Stimulated activated CD4-positive, alpha-beta T cell treated with anti-CD3 and anti-CD28 coated beads, Interleukin-2, amount 100 ng/mL, for 48 hours (primary cell): ENCODE results near the gene SNTB2.

Experiments used
- DNase-seq, 2 donors: peaks; one replicate each; pipeline ENCODE4 v3.0.0-alpha.2; 2020

Gene SNTB2

DNA sequence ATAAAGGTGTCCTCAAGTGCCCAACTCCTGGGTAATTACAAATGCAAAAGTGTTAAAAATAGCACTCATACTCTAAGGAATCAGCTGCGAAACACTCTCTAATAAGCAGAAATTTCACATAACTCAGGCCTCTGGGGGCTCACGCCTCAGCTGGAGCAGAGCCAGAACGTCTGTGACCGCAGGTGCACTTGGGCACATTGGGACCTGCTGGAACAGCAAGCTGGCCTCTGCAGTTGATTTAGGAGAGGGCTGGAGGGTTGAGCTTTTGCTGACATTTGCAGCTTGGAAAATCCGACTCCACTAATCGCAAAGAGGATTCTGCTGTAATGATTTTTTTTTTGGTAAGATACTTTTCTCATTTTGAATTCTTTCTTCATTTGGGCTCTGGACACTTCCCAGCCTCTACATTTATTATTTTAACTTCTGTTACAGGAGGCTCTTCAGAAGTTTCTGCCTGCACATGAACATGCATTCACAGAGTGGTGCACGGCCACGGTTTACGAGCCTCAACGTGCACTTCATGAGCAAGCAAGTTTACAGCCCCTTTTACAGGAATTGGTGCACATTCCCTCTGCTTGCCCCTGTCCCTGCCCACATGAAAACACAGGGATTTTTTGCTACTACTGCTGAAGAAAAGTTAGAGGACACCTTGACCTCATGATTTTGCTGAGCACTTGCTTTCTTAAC is 4.1 kb upstream of the SNTB2 start:
- DNase-seq, result no peak

DNA sequence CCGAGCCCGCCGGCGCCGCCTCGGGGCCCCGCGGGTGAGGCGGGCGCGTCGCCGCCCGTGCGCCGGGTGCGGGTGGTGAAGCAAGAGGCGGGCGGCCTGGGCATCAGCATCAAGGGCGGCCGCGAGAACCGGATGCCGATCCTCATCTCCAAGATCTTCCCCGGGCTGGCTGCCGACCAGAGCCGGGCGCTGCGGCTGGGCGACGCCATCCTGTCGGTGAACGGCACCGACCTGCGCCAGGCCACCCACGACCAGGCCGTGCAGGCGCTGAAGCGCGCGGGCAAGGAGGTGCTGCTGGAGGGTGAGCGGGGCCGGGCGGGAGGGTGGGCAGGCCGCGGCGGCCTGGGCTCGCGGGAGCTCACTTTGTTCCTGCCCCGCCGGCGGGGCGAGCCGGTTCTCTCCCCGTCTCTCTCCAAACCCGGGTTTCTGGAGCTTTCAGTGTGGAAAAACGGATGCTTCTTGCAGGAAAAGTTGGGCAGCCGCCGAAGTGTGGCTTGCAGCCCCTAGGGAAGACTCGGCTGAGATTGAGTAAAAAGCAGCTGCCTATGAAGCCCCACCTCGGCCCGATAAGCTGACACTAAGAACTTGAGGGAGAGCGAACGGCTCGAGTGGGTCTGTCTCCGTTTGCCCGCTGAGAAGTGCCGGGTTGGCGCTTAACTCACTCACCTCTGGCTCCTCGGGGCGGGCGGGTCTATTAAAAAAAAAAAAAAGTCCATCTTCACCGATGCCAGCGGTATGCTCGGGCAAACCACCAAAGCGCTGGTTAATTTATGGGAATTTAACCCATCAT is 677 bp downstream of the SNTB2 start:
- DNase-seq, result peak; percentile 28 to 41

DNA sequence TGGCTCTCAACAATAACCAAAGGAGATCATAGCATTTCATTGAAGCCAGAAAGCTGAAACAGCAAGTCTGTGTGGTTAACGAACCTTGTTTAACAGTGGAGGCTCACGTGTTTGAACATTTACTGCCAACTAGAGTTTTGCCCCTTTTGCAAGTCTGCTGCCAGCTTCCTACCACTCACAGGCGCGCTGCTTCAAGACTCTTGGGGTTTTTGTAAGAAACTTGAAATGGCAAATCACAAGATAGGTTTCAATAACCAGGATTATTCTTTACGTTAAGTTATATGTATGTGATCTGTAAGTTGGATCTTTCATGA is 1.2 kb downstream of the SNTB2 start:
- DNase-seq, result no peak

DNA sequence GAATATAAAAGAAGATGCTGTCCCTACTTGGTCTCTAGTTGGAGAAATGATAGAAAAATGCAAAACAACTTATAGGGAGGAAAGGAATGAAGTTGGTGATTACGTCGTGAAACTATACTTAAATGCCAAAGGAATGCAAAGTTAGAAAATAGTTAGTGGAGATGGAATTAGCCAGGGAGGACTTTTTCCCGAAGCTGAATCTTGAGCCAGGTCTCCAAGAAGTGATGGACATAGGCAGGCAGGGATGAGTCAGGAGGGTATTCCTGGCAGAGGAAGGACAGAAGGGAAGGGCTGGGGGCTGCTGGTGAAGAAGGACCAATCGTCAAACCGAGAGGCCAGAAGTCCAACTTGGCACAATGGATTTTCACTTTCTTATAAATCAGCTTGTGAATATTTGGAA is 1.8 kb downstream of the SNTB2 start:
- DNase-seq, result no peak

- DNase-seq, result no peak
Observed at GRCh38 chr16:69190046-69190588, 3.2 kb downstream of the SNTB2 start.

DNA sequence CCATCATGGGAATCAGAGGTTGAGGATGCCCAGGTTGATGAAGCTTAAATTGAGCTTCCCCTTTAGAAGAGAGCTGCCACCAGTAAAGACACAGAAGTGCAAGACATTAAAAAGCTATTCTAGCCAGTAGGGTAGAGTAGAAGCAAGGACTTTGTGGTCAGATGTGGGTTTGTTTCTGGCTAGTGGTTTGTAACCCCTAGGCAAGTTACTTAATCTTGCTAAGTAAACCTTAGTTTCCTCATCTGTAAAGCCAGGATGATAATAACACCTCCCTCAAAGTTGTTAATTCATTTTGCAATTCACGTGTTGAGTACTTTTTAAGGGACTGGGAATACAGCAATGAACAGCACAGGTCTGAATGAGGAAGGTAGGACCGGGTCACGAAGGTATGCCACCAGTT is 3.6 kb downstream of the SNTB2 start:
- DNase-seq, result no peak

GRCh38 chr16:69191136-69191535 is 4.2 kb downstream of the SNTB2 start:
- DNase-seq, result no peak

GRCh38 chr16:69193855-69194254 is 6.9 kb downstream of the SNTB2 start:
- no peak for DNase-seq

GRCh38 chr16:69194488-69194887 is 7.5 kb downstream of the SNTB2 start:
- DNase-seq, result no peak

GRCh38 chr16:69195369-69196029 is 8.5 kb downstream of the SNTB2 start:
- DNase-seq, result no peak

- no peak for DNase-seq
Observed at GRCh38 chr16:69197573-69197972, 10.6 kb downstream of the SNTB2 start.

DNA sequence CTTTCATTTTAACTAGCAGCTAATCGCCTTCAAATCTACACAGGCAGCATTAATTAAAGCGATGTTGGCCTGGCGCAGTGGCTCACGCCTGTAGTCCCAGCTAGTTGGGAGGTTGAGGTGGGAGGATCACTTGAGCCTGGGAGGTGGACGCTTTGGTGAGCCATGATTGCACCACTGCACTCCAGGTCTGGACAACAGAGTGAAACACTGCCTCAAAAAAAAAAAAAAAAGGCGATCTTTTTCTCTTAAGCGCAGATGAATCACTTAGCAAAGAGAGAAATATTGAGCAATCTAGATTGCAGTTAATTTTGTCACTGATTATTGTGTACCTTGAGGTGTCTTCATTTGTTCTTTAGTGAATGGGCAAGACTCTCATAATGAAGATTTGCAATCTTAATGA is 12.4 kb downstream of the SNTB2 start:
- no peak for DNase-seq

GRCh38 chr16:69201291-69201690 is 14.3 kb downstream of the SNTB2 start:
- no peak for DNase-seq

- no peak for DNase-seq
Observed at GRCh38 chr16:69201787-69202186, 14.8 kb downstream of the SNTB2 start.

DNA sequence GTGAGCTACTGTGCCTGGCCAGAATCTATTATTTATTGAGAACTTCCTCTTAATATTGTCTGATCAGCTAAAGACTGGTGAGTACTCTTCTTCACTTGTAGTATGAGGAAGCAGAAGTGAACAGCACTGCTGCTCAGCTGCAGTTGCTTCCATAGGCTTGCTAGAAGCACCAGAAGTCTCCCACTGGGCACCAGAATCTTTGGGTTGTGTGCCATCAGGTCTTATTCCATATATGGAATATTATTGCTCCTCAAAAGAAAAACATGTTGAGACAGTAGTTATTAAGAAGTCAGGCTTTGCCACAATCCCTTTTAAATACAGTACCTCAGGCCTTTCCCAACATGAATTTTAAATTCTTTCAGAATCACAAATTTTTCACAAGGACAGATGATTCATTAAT is 17.2 kb downstream of the SNTB2 start:
- no peak for DNase-seq

DNA sequence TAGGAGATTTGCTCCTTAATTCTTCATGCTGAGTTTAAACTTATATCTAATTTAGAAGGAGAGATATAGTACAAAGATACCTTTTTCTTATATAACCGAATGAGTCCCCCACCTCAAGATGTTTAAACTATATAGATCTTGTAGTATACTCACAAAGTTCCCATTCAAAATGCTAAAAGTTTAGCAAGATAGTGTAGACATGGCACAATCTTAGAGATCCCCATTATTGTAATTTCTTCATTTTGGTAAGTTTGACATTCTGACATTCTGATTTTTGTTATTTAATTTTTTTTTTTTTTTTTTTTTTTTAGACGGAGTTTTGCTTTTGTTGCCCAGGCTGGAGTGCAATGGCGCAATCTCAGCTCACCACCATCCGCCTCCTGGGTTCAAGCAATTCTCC is 22.8 kb downstream of the SNTB2 start:
- DNase-seq, result no peak

GRCh38 chr16:69217433-69217832 is 30.5 kb downstream of the SNTB2 start:
- DNase-seq, result no peak

DNA sequence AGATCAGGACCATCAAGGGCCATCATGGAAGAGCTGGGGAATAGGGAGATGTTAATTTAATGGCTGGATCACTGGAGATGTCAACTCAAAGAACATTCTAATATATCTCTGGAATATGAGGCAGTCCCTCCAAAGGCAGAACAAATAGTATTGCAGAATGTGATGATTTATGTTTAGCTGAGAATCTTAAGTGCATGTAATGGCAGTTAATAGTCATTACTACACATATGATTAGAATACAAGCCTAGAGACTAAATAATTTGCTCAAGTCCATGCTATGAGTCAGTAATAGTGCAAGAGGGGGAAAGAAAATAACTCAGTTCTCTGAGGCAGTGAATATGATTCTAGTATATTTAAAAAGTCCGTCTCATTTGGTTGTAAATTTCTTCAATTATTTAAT is 32.3 kb downstream of the SNTB2 start:
- no peak for DNase-seq

DNA sequence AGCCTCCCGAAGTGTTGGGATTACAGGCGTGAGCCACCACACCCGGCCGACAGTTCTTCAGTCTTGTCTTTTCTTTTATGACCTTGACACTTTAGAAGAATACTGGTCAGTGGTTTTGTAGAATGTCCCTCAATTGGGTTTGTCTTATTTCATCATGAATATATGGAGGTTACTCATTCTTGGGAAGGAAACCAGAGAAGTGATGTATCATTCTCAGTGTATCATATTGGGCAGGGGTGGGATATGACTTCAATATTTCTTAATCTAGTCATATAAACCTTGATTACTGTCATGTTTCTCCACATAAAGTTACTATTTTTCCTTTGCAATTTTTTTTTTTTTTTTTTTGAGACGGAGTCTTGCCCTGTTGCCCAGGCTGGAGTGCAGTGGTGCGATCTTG is 36.9 kb downstream of the SNTB2 start:
- no peak for DNase-seq

DNA sequence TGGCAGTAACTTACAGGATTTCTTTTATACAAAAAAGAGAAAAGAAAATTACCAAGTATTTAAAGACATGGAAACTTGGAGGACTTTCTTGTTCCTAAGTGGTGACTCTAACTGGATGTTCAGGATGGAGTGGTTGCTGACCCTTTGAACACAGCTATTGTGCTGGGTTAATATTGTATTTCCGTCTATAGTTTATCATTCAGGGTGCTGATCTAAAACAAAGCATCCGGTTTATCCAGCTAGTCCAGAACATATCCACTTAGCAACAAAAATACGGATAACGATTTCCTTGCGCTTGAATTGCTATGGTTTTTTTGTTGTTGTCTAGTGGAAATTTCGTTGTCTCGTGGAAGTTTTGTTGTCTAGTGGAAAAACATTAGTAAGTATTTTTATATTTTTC is 38.2 kb downstream of the SNTB2 start:
- no peak for DNase-seq

- no peak for DNase-seq
Observed at GRCh38 chr16:69233124-69233523, 46.2 kb downstream of the SNTB2 start.

DNA sequence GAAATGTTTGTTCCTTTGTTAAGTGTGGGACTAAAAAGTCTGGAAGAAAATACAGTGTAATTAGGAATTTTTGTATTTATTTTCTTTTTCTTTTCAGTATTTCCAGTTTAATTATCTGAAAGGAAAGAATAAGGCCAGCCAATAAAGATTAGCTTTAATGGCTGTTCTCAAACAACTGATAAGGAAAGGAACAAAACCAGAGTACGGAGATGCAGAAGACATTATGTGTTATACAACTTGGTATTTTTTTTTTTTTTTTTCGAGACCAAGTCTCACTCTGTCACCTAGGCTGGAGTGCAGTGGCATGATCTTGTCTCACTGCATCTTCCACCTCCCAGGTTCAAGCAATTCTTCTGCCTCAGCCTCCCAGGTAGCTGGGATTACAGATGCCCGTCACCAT is 47.5 kb downstream of the SNTB2 start:
- no peak for DNase-seq

- no peak for DNase-seq
Observed at GRCh38 chr16:69236319-69236718, 49.4 kb downstream of the SNTB2 start.

DNA sequence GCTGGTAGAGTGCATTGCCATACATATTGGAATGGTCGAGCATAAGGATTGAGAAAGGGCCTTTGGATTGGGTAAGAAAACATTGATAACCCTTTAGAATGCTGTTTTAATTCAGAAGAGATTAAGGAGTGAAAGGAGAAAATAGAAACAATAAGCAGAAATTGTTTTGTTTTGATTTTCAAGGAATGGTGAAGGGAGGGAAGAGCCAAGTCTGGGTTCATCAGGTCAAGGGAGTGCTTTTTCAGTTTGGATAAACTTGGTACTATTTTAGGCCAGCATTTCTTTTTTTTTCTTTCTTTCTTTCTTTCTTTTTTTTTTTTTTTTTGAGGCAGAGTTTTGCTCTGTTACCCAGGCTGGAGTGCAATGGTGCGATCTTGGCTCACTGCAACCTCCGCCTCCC is 50.3 kb downstream of the SNTB2 start:
- DNase-seq, result no peak
